H1 (cell line): ENCODE measurements around the gene PTX4.

ENCODE experiments used
- BCL11A ChIP-seq, 2 experiments: IDR thresholded peaks; one replicate each; pipeline ENCODE4 v1.6.1; 2011; ENCODE audit warnings: low read depth in 2 of 2, low read length in 2 of 2, mild to moderate bottlenecking in 2 of 2
- CHD7 ChIP-seq: fragments of 300-600 bp; sonication (generic); IDR thresholded peaks from 2 replicates; pipeline ENCODE4 v1.7.1; 2012; ENCODE audit warnings: low read length, moderate library complexity, mild to moderate bottlenecking, inconsistent platforms; ENCODE audit not compliant: insufficient replicate concordance
- CTCF ChIP-seq, 3 experiments: IDR thresholded peaks; 1 replicate in 2 of 3; 2 replicates in 1 of 3; pipeline versions ENCODE4 v1.5.1 to v1.6.1; 2011; ENCODE audit warnings: low read length in 3 of 3, mild to moderate bottlenecking in 3 of 3, inconsistent platforms in 2 of 3, low read depth in 1 of 3, moderate library complexity in 1 of 3; ENCODE audit not compliant: insufficient read depth in 1 of 3; ENCODE audit errors: control extremely low read depth in 1 of 3
- GABPA ChIP-seq: IDR thresholded peaks from 2 replicates; pipeline ENCODE4 v1.6.1; 2011; ENCODE audit warnings: mild to moderate bottlenecking, low read length, moderate library complexity, borderline replicate concordance; ENCODE audit not compliant: insufficient read depth
- RBBP5 ChIP-seq: IDR thresholded peaks from 2 replicates; pipeline ENCODE4 v1.7.1; 2012; ENCODE audit warnings: low read depth, mild to moderate bottlenecking, inconsistent platforms, low read length, moderate library complexity, borderline replicate concordance
- RFX5 ChIP-seq: IDR thresholded peaks from 2 replicates; pipeline ENCODE4 v1.6.1; 2011; ENCODE audit warnings: low read depth, low read length, improper control_type of control experiment, borderline replicate concordance
- SRF ChIP-seq: IDR thresholded peaks from 2 replicates; pipeline ENCODE4 v1.6.1; 2011; ENCODE audit warnings: mild to moderate bottlenecking, low read depth, low read length, moderate library complexity
- TAF1 ChIP-seq: IDR thresholded peaks from 2 replicates; pipeline ENCODE4 v1.6.1; 2011; ENCODE audit warnings: mild to moderate bottlenecking, low read depth, low read length
- TCF12 ChIP-seq: IDR thresholded peaks from 2 replicates; pipeline ENCODE4 v1.6.1; 2011; ENCODE audit warnings: low read depth, mild to moderate bottlenecking, low read length
- YY1 ChIP-seq: IDR thresholded peaks from 2 replicates; pipeline ENCODE4 v1.6.1; 2011; ENCODE audit warnings: low read depth, mild to moderate bottlenecking, low read length
- TF ChIP-seq, protein P1 (sequence below): IDR thresholded peaks from 2 replicates; pipeline ENCODE4 v1.6.1; 2012; ENCODE audit warnings: inconsistent platforms

DNA sequence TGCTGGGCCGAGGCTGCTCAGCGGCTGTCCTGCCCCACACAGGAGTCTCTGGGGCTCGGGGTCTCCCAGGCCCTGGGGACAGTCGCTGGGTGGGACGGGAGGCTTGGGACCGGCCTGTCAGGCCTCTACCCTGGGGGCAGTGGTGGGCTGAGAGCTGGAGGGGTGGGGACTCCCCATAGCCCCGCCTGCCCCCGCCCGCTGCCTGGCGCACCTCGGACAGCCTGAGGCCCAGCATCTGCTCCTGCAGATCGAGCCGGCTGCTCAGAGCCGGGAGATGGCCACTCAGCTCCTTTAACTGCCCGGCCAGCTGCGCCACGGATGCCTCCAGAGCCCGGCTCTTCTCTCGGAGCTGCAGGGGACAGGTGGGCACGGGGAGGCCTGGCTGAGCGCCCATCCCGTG, 51.1 kb downstream of the PTX4 start:
- TF ChIP-seq SRF (no peak), GABPA (no peak), TCF12 (no peak), CTCF (IDR thresholded peaks at IDR 0.05; ENCODE audit: control extremely low read depth in 1 of 3, insufficient read depth in 1 of 3, low read depth in 1 of 3, low read length in 3 of 3) (no peak), TAF1 (no peak), YY1 (no peak), RBBP5 (no peak), RFX5 (no peak), CHD7 (no peak), BCL11A (IDR thresholded peaks at IDR 0.05; ENCODE audit: low read depth in 2 of 2, low read length in 2 of 2) (no peak)
- TF ChIP-seq, protein P1, sequence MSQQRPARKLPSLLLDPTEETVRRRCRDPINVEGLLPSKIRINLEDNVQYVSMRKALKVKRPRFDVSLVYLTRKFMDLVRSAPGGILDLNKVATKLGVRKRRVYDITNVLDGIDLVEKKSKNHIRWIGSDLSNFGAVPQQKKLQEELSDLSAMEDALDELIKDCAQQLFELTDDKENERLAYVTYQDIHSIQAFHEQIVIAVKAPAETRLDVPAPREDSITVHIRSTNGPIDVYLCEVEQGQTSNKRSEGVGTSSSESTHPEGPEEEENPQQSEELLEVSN, result no peak
